Activated B cell treated with CpG ODN at 0.5 μM for 24 hours (primary cell): ENCODE data around the gene XIRP1. TPM values are rescaled to one million over a fixed set of nuclear protein-coding genes. Genes with fewer than 3 reads are reported as not detected.

Experiments
- ATAC-seq: fragments of 200-7000 bp; cut with Tn5 transposase; one replicate; pipeline ENCODE4 v1.10.0; 2021; ENCODE audit warnings: low read depth, mild to moderate bottlenecking, moderate library complexity
- CTCF ChIA-PET: fragments of 350-600 bp; sonication (Branson Sonifier 250); formaldehyde crosslinking; loops from one replicate; lab custom pipeline; 2021; ENCODE audit warnings: antibody characterized with exemption; lab: Charles Lee
- POLR2A ChIA-PET: fragments of 350-600 bp; sonication (Branson Sonifier 250); formaldehyde crosslinking; loops from one replicate; lab custom pipeline; 2021; ENCODE audit warnings: antibody characterized with exemption; lab: Charles Lee
- DNase-seq: peaks from one replicate; pipeline ENCODE4 v3.0.0; 2022
- H3K27ac Mint-ChIP-seq: one replicate; pipeline ENCODE4 v1.8.0; 2020; ENCODE audit warnings: mixed read lengths
- H3K27me3 Mint-ChIP-seq: one replicate; pipeline ENCODE4 v1.8.0; 2021; ENCODE audit warnings: mixed read lengths
- H3K36me3 Mint-ChIP-seq: one replicate; pipeline ENCODE4 v1.8.0; 2021; ENCODE audit warnings: low read depth, mixed read lengths
- H3K4me1 Mint-ChIP-seq: one replicate; pipeline ENCODE4 v1.8.0; 2021; ENCODE audit warnings: mixed read lengths
- H3K4me3 Mint-ChIP-seq: one replicate; pipeline ENCODE4 v1.8.0; 2020; ENCODE audit warnings: mild to moderate bottlenecking, mixed read lengths
- H3K9me3 Mint-ChIP-seq: one replicate; pipeline ENCODE4 v1.8.0; 2020; ENCODE audit warnings: mixed read lengths
- CTCF ChIP-seq: fragments of 200-600 bp; IDR thresholded peaks from one replicate; pipeline ENCODE4 v1.8.0; 2022; ENCODE audit warnings: antibody characterized with exemption, mild to moderate bottlenecking
- intact Hi-C: fragments of 100-400 bp; cut with micrococcal nuclease; formaldehyde crosslinking; loops from one replicate; pipeline ENCODE4 v1.15.1; 2024
- total RNA-seq: library from RNA; stranded (reverse); gene quantifications from 2 replicates; pipeline ENCODE4 v1.2.3, GENCODE V29; 2022

The XIRP1 gene
- total RNA-seq, 1 donor from 2014 or later, result 0.60 TPM

DNA sequence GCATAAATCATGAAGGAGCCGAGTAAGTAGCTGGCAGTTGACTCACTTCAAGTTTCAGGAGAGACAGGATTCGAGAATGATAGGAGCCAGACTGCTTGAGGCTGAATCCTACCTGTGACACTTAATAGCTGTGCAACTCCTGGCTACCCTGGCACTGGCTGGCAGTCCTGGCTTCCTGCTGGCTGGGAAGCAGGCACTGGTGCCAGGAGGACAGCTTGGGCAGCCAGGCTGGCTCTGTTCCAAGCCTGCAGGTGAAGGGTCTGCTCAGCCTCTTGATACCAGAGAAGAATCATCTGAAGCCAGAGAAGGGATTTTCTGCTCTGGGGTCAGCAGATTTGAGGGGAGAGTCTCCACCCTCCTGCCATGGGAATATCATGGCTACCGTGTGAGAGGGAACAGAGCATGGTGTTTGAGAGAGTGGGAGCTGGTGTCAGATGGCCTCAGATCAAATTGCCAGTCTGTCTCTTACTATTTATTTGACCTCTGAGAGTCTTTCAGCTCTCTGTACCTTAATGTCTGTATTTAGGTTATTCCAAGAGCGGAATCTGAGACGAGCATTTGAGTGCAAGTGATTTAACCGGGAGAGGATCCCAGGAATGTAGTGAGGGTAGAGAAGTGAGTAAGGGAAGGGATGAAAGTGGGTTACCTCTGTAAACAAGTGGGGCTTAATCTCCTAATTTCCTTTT, 4.4 kb upstream of the XIRP1 start:
- Mint-ChIP-seq H3K27me3 (peaks cover 11% of the 10 kb centered on the region), H3K4me1 (peaks cover 11% of the 10 kb centered on the region), H3K36me3 (no peaks in the 10 kb centered on the region), H3K4me3 (no peak overlapping the region), H3K9me3 (no peaks in the 10 kb centered on the region), H3K27ac (no peak overlapping the region)
- ChIA-PET POLR2A (no interaction called here), CTCF (interaction anchor here (14.8 kb wide), 1 partner anchor 93 kb away, joined by 585 read pairs; no protein-coding TSS in a partner anchor)
- no peak for ATAC-seq
- intact Hi-C loops, result no loop called here
- DNase-seq, result no peak
- TF ChIP-seq CTCF, result no peak

DNA sequence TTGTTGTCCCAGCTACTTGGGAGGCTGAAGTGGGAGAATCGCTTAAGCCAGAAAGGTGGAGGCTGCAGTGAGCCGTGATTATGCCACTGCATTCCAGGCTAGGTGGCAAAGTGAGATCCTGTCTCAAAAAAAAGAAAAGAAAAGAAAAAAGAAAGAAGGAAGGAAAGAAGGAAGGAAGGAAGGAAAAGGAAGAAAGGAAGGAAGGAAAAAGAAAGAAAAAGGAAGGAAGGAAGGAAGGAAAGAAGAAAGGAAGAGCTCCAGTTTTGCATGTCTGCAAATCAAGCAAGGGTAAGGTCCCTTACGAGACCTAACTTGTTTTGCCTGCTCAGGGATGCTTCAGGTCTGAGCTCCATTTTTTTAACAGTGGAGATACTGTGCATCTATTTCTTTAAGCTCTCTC, 3.6 kb upstream of the XIRP1 start:
- DNase-seq (no peak), ATAC-seq (no peak)
- Mint-ChIP-seq H3K4me1 (peaks cover 11% of the 10 kb centered on the region), H3K27ac (no peak overlapping the region), H3K27me3 (peaks cover 5% of the 10 kb centered on the region), H3K4me3 (no peak overlapping the region), H3K36me3 (no peaks in the 10 kb centered on the region), H3K9me3 (no peaks in the 10 kb centered on the region)
- TF ChIP-seq CTCF, result no peak
- intact Hi-C loops, result no loop called here
- ChIA-PET POLR2A (interaction anchor here (0.7 kb wide), 1 partner anchor 63 kb away, joined by 27 read pairs; no protein-coding TSS in a partner anchor), CTCF (interaction anchor here (14.8 kb wide), 1 partner anchor 94 kb away, joined by 585 read pairs; no protein-coding TSS in a partner anchor)

GRCh38 chr3:39193391-39193790, 996 bp upstream of the XIRP1 start:
- CTCF ChIA-PET, result interaction anchor here (5.9 to 14.8 kb wide), 2 partner anchors 16 to 97 kb away, joined by 40 to 585 read pairs; no protein-coding TSS in a partner anchor
- Mint-ChIP-seq H3K9me3 (no peaks in the 10 kb centered on the region), H3K36me3 (no peaks in the 10 kb centered on the region), H3K4me1 (peaks cover 18% of the 10 kb centered on the region), H3K27ac (no peak overlapping the region), H3K4me3 (no peak overlapping the region), H3K27me3 (peaks cover 4% of the 10 kb centered on the region)
- TF ChIP-seq CTCF, result no peak
- POLR2A ChIA-PET, result interaction anchor here (5.1 kb wide), 1 partner anchor 94 kb away, joined by 39 read pairs; no protein-coding TSS in a partner anchor
- ATAC-seq, result no peak
- intact Hi-C loops, result no loop called here
- DNase-seq, result no peak

GRCh38 chr3:39191773-39192172, 622 bp downstream of the XIRP1 start:
- H3K9me3 Mint-ChIP-seq, result no peaks in the 10 kb centered on the region
- no peak overlapping the region for H3K4me3 Mint-ChIP-seq
- H3K36me3 Mint-ChIP-seq, result no peaks in the 10 kb centered on the region
- ChIA-PET POLR2A (interaction anchor here (1.1 to 5.1 kb wide), 3 partner anchors 14 to 96 kb away, joined by 3 to 39 read pairs (median 3); no protein-coding TSS in a partner anchor), CTCF (interaction anchor here (0.9 to 14.8 kb wide), 6 partner anchors 14 to 98 kb away, joined by 3 to 585 read pairs (median 10); partner anchors contain the start of gene CX3CR1)
- TF ChIP-seq CTCF, result no peak
- intact Hi-C loops, result no loop called here
- no peak overlapping the region for H3K27ac Mint-ChIP-seq
- H3K27me3 Mint-ChIP-seq, result peaks cover 4% of the 10 kb centered on the region
- peaks cover 18% of the 10 kb centered on the region for H3K4me1 Mint-ChIP-seq
- ATAC-seq (no peak), DNase-seq (no peak)

GRCh38 chr3:39191111-39191510, 1.3 kb downstream of the XIRP1 start:
- ChIA-PET POLR2A (interaction anchor here (0.7 to 5.1 kb wide), 3 partner anchors 11 to 97 kb away, joined by 3 to 39 read pairs (median 4); no protein-coding TSS in a partner anchor), CTCF (interaction anchor here (0.9 to 14.8 kb wide), 8 partner anchors 13 to 187 kb away, joined by 3 to 585 read pairs (median 10); partner anchors contain the start of gene CX3CR1)
- intact Hi-C loops, result no loop called here
- ATAC-seq, result no peak
- H3K27me3 Mint-ChIP-seq, result peaks cover 4% of the 10 kb centered on the region
- no peaks in the 10 kb centered on the region for H3K36me3 Mint-ChIP-seq
- no peak overlapping the region for H3K27ac Mint-ChIP-seq
- DNase-seq, result no peak
- no peak for TF ChIP-seq CTCF
- no peaks in the 10 kb centered on the region for H3K9me3 Mint-ChIP-seq
- peaks cover 18% of the 10 kb centered on the region for H3K4me1 Mint-ChIP-seq
- H3K4me3 Mint-ChIP-seq, result no peak overlapping the region
